HCT116 (cell line): ENCODE results near the gene FMC1. TPM values are rescaled to one million over a fixed set of nuclear protein-coding genes. Genes with fewer than 3 reads are reported as not detected.

Experiments
- ATAC-seq: fragments of 200-7000 bp; cut with Tn5 transposase; 2 replicates; pipeline ENCODE4 v1.9.1; 2020; ENCODE audit warnings: mild to moderate bottlenecking, moderate library complexity
- BruUV-seq: library from RNA; stranded (reverse); fragments of 400-500 nt; replicated peaks from 2 replicates; lab custom pipeline; 2021; lab: Mats Ljungman, UMichigan
- CTCF ChIA-PET: fragments of 300-600 bp; sonication (Branson Sonifier 250); formaldehyde crosslinking; loops from one replicate; lab custom pipeline; 2021; ENCODE audit warnings: antibody characterized with exemption; lab: Charles Lee
- POLR2A ChIA-PET: fragments of 300-600, 350-600 bp; sonication (Branson Sonifier 250); formaldehyde crosslinking; loops from one replicate; lab custom pipeline; 2021; ENCODE audit warnings: antibody characterized with exemption; lab: Charles Lee
- RAD21 ChIA-PET, 2 experiments: fragments of 300-600 bp; sonication (Branson Sonifier 250); formaldehyde crosslinking; loops; one replicate each; lab custom pipeline; 2023; ENCODE audit warnings: low total read pairs in 2 of 2; ENCODE audit not compliant: uncharacterized antibody in 2 of 2, unreplicated experiment in 2 of 2, low non-redundant PET in 1 of 2; lab: Charles Lee
- DNase-seq: peaks from one replicate; pipeline ENCODE4 v3.0.0-alpha.2; 2010; ENCODE audit warnings: low read depth, low spot score
- H2AFZ ChIP-seq: fragments of 200-600 bp; shearing (Covaris generic), sonication (generic); 2 replicates; pipeline ENCODE4 v1.6.1; 2017; ENCODE audit warnings: low read depth, mixed run types, mixed read lengths, antibody characterized with exemption, low read length; ENCODE audit not compliant: poor library complexity, severe bottlenecking
- H3K27ac ChIP-seq: 2 replicates; pipeline ENCODE4 v1.5.1; 2012; ENCODE audit warnings: low read depth, low read length
- H3K27me3 ChIP-seq: fragments of 200-600 bp; sonication (generic); 2 replicates; pipeline ENCODE4 v1.6.1; 2016; ENCODE audit warnings: mixed run types, low read length, mixed read lengths; ENCODE audit not compliant: insufficient read depth
- H3K36me3 ChIP-seq, 2 experiments: fragments of 200-500 bp in 1 of 2; fragments of 200-600 bp in 1 of 2; sonication (Bioruptor generic) in 1 of 2; sonication (generic) in 1 of 2; 2 replicates each; pipeline versions ENCODE4 v1.5.1 to v1.6.1; 2014 to 2016; ENCODE audit warnings: low read length in 2 of 2, inconsistent platforms in 1 of 2, mixed read lengths in 1 of 2, mixed run types in 1 of 2; ENCODE audit not compliant: insufficient read depth in 2 of 2, control insufficient read depth in 1 of 2
- H3K4me1 ChIP-seq, 2 experiments: fragments of 200-600 bp in 1 of 2; sonication (generic) in 1 of 2; 2 replicates each; pipeline versions ENCODE4 v1.5.1 to v1.6.1; 2012 to 2017; ENCODE audit warnings: low read length in 2 of 2, inconsistent platforms in 1 of 2, mild to moderate bottlenecking in 1 of 2, mixed read lengths in 1 of 2, mixed run types in 1 of 2, moderate library complexity in 1 of 2; ENCODE audit not compliant: insufficient read depth in 2 of 2, control insufficient read depth in 1 of 2
- H3K4me2 ChIP-seq: fragments of 200-600 bp; sonication (generic); 2 replicates; pipeline ENCODE4 v1.6.1; 2017; ENCODE audit warnings: mixed run types, low read length, mixed read lengths
- H3K4me3 ChIP-seq, 2 experiments: fragments of 200-600 bp in 1 of 2; sonication (generic) in 1 of 2; replicated peaks in 1 of 2; 2 replicates each; pipeline ENCODE4 v1.5.1; 2011 to 2016; ENCODE audit warnings: low read length in 2 of 2, control low read depth in 1 of 2, low read depth in 1 of 2, mild to moderate bottlenecking in 1 of 2, mixed read lengths in 1 of 2, mixed run types in 1 of 2
- H3K79me2 ChIP-seq: fragments of 200-600 bp; sonication (generic); 2 replicates; pipeline ENCODE4 v1.6.1; 2017; ENCODE audit warnings: mild to moderate bottlenecking, mixed run types, low read length, moderate library complexity, mixed read lengths; ENCODE audit not compliant: insufficient read depth
- H3K9ac ChIP-seq: fragments of 200-600 bp; sonication (generic); 2 replicates; pipeline ENCODE4 v1.6.1; 2016; ENCODE audit warnings: low read length, mixed read lengths
- H3K9me2 ChIP-seq: fragments of 200-600 bp; sonication (generic), shearing (Covaris generic); 2 replicates; pipeline ENCODE4 v1.6.1; 2017; ENCODE audit warnings: mixed run types, mild to moderate bottlenecking, moderate library complexity; ENCODE audit not compliant: insufficient read depth
- H3K9me3 ChIP-seq, 2 experiments: fragments of 200-500 bp in 1 of 2; fragments of 200-600 bp in 1 of 2; sonication (Bioruptor generic) in 1 of 2; sonication (generic) in 1 of 2; 2 replicates each; pipeline ENCODE4 v1.6.1; 2014 to 2017; ENCODE audit warnings: low read length in 2 of 2, mixed read lengths in 2 of 2, inconsistent platforms in 1 of 2, low read depth in 1 of 2, mild to moderate bottlenecking in 1 of 2, mixed run types in 1 of 2, moderate library complexity in 1 of 2; ENCODE audit not compliant: control insufficient read depth in 1 of 2, insufficient read depth in 1 of 2
- H4K20me1 ChIP-seq: fragments of 200-600 bp; sonication (generic), shearing (Covaris generic); 2 replicates; pipeline ENCODE4 v1.6.1; 2017; ENCODE audit warnings: mixed run types, mild to moderate bottlenecking, moderate library complexity; ENCODE audit not compliant: insufficient read depth
- CBX3 ChIP-seq: IDR thresholded peaks from 2 replicates; pipeline ENCODE4 v1.6.1; 2012; ENCODE audit warnings: low read depth
- CEBPB ChIP-seq: IDR thresholded peaks from 2 replicates; pipeline ENCODE4 v1.6.1; 2012; ENCODE audit warnings: low read depth
- EGR1 ChIP-seq: IDR thresholded peaks from 2 replicates; pipeline ENCODE4 v1.6.1; 2012; ENCODE audit warnings: low read depth
- ELF1 ChIP-seq: IDR thresholded peaks from 2 replicates; pipeline ENCODE4 v1.6.1; 2012; ENCODE audit warnings: low read depth, borderline replicate concordance
- EZH2 ChIP-seq: fragments of 200-600 bp; sonication (generic); IDR thresholded peaks from 2 replicates; pipeline ENCODE4 v1.6.1; 2017; ENCODE audit warnings: antibody characterized with exemption, mixed run types
- JUND ChIP-seq: IDR thresholded peaks from 2 replicates; pipeline ENCODE4 v1.6.1; 2012
- POLR2A ChIP-seq: IDR thresholded peaks from 2 replicates; pipeline ENCODE4 v1.7.0; 2011; ENCODE audit warnings: borderline replicate concordance; ENCODE audit not compliant: insufficient read depth, insufficient read length; ENCODE audit errors: extremely low read depth
- RAD21 ChIP-seq: IDR thresholded peaks from 2 replicates; pipeline ENCODE4 v1.6.1; 2012; ENCODE audit warnings: low read depth, mild to moderate bottlenecking
- SIN3A ChIP-seq: IDR thresholded peaks from 2 replicates; pipeline ENCODE4 v1.6.1; 2012; ENCODE audit warnings: low read depth
- YY1 ChIP-seq: IDR thresholded peaks from 2 replicates; pipeline ENCODE4 v1.6.1; 2011; ENCODE audit warnings: low read length, low read depth, moderate library complexity, mild to moderate bottlenecking; ENCODE audit not compliant: insufficient replicate concordance; ENCODE audit errors: extremely low read depth
- intact Hi-C: fragments of 100-400 bp; cut with micrococcal nuclease; formaldehyde crosslinking; loops from 2 replicates; pipeline ENCODE4 v1.10.0; 2022
- total RNA-seq: library from RNA; stranded (reverse); gene quantifications from one replicate; pipeline ENCODE4 v1.2.1, GENCODE V29; 2021; ENCODE audit not compliant: unreplicated experiment
- TF ChIP-seq, protein P1 (sequence below): IDR thresholded peaks from 2 replicates; pipeline ENCODE4 v1.6.1; 2012
- TF ChIP-seq, protein P2 (sequence below): IDR thresholded peaks from 2 replicates; pipeline ENCODE4 v1.6.1; 2012; ENCODE audit warnings: low read depth
- TF ChIP-seq, protein P3 (sequence below): IDR thresholded peaks from 2 replicates; pipeline ENCODE4 v1.6.1; 2011; ENCODE audit warnings: mild to moderate bottlenecking, low read length, moderate library complexity; ENCODE audit not compliant: insufficient replicate concordance; ENCODE audit errors: extremely low read depth

The FMC1 gene
- total RNA-seq, 1 experiment from 2014 or later, result 19.4 TPM

DNA sequence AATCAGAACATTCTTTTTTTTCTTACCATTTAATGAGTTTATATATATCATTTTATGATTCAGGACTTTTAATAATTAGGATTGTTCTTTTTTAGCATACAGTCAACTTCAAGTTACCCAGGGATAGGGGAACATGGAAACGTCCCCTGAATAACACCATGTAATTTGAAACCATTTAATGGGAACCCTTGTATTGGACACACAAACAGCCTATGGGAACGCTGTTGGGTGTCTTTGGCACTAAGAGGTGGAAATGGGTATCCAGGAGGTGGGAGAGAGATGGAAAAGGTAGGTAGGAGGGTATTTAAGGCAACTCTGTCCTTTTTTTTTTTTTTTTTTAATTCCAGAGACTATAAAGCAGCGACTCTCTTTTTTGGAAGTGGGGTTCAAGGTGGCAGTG, 21.2 kb downstream of the FMC1 start:
- H3K9me2 ChIP-seq, result no peaks in the 10 kb centered on the region
- no peak overlapping the region for H2AFZ ChIP-seq
- TF ChIP-seq SIN3A, result no peak
- TF ChIP-seq, protein P1, sequence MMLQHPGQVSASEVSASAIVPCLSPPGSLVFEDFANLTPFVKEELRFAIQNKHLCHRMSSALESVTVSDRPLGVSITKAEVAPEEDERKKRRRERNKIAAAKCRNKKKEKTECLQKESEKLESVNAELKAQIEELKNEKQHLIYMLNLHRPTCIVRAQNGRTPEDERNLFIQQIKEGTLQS, result no peak
- no peak for DNase-seq
- POLR2A ChIA-PET, result no interaction called here
- no peak overlapping the region for H3K4me2 ChIP-seq
- BruUV-seq, result no TSS peak
- RAD21 ChIA-PET, result no interaction called here
- no peak overlapping the region for H3K4me3 ChIP-seq
- no peaks in the 10 kb centered on the region for H3K9me3 ChIP-seq
- CTCF ChIA-PET, result no interaction called here
- H3K9ac ChIP-seq, result no peak overlapping the region
- H3K4me1 ChIP-seq, result peaks cover 16 to 22% of the 10 kb centered on the region in 2 experiments; a peak in 3 of 4 replicates
- H3K36me3 ChIP-seq, result peaks cover 11 to 15% of the 10 kb centered on the region in 2 experiments
- no peaks in the 10 kb centered on the region for H3K27me3 ChIP-seq
- H3K27ac ChIP-seq, result no peak overlapping the region
- intact Hi-C loops, result no loop called here
- H3K79me2 ChIP-seq, result peaks cover 89% of the 10 kb centered on the region
- H4K20me1 ChIP-seq, result peaks cover 19% of the 10 kb centered on the region; the same call in 1 of the 2 replicates
- no peak for ATAC-seq

DNA sequence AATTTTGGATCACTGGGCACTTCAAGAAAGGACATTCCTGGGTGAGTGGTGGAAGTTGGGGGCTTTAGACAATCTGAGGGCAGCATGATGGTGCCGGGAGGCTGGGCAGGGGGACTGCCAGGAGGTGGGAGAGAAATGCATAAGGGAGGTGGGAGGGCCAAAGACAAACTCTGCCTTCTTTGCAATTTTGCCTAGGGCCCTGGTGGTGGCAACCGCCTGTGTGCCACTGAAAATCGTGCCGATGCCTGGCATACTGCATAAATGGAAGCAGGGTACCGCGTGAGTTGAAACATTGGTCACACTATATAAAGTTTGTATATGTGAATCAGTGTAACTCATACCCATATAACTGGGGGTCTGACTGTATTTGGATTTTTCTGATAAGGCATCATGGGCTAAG, 21.8 kb downstream of the FMC1 start:
- ATAC-seq (no peak), DNase-seq (no peak)
- BruUV-seq, result no TSS peak
- no peak overlapping the region for H3K4me3 ChIP-seq
- H3K79me2 ChIP-seq, result peaks cover 94% of the 10 kb centered on the region
- no peak overlapping the region for H3K9ac ChIP-seq
- no peaks in the 10 kb centered on the region for H3K9me2 ChIP-seq
- no peaks in the 10 kb centered on the region for H3K27me3 ChIP-seq
- no peaks in the 10 kb centered on the region for H3K9me3 ChIP-seq
- intact Hi-C loops, result no loop called here
- peaks cover 11 to 16% of the 10 kb centered on the region in 2 experiments; a peak in 3 of 4 replicates for H3K4me1 ChIP-seq
- no peak overlapping the region for H3K27ac ChIP-seq
- ChIA-PET CTCF (no interaction called here), POLR2A (no interaction called here), RAD21 (no interaction called here)
- H4K20me1 ChIP-seq, result peaks cover 25% of the 10 kb centered on the region; the same call in 1 of the 2 replicates
- H2AFZ ChIP-seq, result no peak overlapping the region
- H3K4me2 ChIP-seq, result no peak overlapping the region
- peaks cover 11 to 19% of the 10 kb centered on the region in 2 experiments for H3K36me3 ChIP-seq
- TF ChIP-seq EZH2, result no peak
- TF ChIP-seq, protein P2, sequence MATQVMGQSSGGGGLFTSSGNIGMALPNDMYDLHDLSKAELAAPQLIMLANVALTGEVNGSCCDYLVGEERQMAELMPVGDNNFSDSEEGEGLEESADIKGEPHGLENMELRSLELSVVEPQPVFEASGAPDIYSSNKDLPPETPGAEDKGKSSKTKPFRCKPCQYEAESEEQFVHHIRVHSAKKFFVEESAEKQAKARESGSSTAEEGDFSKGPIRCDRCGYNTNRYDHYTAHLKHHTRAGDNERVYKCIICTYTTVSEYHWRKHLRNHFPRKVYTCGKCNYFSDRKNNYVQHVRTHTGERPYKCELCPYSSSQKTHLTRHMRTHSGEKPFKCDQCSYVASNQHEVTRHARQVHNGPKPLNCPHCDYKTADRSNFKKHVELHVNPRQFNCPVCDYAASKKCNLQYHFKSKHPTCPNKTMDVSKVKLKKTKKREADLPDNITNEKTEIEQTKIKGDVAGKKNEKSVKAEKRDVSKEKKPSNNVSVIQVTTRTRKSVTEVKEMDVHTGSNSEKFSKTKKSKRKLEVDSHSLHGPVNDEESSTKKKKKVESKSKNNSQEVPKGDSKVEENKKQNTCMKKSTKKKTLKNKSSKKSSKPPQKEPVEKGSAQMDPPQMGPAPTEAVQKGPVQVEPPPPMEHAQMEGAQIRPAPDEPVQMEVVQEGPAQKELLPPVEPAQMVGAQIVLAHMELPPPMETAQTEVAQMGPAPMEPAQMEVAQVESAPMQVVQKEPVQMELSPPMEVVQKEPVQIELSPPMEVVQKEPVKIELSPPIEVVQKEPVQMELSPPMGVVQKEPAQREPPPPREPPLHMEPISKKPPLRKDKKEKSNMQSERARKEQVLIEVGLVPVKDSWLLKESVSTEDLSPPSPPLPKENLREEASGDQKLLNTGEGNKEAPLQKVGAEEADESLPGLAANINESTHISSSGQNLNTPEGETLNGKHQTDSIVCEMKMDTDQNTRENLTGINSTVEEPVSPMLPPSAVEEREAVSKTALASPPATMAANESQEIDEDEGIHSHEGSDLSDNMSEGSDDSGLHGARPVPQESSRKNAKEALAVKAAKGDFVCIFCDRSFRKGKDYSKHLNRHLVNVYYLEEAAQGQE, result no peak
- no peak for TF ChIP-seq CEBPB
- TF ChIP-seq RAD21, result no peak
- TF ChIP-seq, protein P3, sequence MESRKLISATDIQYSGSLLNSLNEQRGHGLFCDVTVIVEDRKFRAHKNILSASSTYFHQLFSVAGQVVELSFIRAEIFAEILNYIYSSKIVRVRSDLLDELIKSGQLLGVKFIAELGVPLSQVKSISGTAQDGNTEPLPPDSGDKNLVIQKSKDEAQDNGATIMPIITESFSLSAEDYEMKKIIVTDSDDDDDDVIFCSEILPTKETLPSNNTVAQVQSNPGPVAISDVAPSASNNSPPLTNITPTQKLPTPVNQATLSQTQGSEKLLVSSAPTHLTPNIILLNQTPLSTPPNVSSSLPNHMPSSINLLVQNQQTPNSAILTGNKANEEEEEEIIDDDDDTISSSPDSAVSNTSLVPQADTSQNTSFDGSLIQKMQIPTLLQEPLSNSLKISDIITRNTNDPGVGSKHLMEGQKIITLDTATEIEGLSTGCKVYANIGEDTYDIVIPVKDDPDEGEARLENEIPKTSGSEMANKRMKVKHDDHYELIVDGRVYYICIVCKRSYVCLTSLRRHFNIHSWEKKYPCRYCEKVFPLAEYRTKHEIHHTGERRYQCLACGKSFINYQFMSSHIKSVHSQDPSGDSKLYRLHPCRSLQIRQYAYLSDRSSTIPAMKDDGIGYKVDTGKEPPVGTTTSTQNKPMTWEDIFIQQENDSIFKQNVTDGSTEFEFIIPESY, result no peak
- no peak for TF ChIP-seq SIN3A
- TF ChIP-seq YY1, result no peak
- no peak for TF ChIP-seq EGR1
- TF ChIP-seq ELF1, result no peak
- no peak for TF ChIP-seq CBX3
- TF ChIP-seq JUND, result no peak
- no peak for TF ChIP-seq POLR2A
